Measurements from ENCODE around the gene ROBO2.

The ROBO2 gene

DNA sequence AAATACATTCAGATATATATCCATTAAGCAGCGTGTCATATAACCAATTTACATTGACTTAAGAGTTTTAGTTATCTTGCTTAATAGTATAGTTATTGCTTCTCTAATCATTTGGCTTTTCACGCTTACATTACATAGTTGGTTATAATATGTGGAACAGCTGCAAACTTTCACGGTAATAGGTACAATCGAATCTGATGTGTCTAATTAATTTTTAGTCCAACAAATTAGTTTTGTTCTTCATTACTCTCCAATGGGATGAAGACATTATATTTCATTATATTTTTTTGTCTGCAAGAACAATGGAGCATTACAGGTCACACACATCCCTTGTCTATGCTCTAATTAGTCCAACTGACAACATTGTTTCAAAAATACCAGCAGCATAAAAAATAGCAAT, 546.3 kb downstream of the ROBO2 start:
- no peaks in the 10 kb centered on the region for H3K9me3 ChIP-seq (ENCODE audit: control insufficient read depth, low read length)
- H3K4me1 ChIP-seq: no peaks in the 10 kb centered on the region
- no peak overlapping the region for H3K4me2 ChIP-seq (ENCODE audit: low read length)
- H3K27me3 ChIP-seq (ENCODE audit: control insufficient read depth, insufficient read depth, low read length): no peaks in the 10 kb centered on the region
- H2AFZ ChIP-seq: no peak overlapping the region
- H3K79me2 ChIP-seq: no peaks in the 10 kb centered on the region
- TF ChIP-seq, protein P1, sequence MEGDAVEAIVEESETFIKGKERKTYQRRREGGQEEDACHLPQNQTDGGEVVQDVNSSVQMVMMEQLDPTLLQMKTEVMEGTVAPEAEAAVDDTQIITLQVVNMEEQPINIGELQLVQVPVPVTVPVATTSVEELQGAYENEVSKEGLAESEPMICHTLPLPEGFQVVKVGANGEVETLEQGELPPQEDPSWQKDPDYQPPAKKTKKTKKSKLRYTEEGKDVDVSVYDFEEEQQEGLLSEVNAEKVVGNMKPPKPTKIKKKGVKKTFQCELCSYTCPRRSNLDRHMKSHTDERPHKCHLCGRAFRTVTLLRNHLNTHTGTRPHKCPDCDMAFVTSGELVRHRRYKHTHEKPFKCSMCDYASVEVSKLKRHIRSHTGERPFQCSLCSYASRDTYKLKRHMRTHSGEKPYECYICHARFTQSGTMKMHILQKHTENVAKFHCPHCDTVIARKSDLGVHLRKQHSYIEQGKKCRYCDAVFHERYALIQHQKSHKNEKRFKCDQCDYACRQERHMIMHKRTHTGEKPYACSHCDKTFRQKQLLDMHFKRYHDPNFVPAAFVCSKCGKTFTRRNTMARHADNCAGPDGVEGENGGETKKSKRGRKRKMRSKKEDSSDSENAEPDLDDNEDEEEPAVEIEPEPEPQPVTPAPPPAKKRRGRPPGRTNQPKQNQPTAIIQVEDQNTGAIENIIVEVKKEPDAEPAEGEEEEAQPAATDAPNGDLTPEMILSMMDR (IDR thresholded peaks at IDR 0.05): no peak
- no peak overlapping the region for H3K9ac ChIP-seq
- H3K36me3 ChIP-seq (ENCODE audit: control insufficient read depth, insufficient read depth, low read length): no peaks in the 10 kb centered on the region
- H3K27ac ChIP-seq: no peak overlapping the region
- H3K4me3 ChIP-seq (ENCODE audit: low read depth, low read length): no peak overlapping the region

DNA sequence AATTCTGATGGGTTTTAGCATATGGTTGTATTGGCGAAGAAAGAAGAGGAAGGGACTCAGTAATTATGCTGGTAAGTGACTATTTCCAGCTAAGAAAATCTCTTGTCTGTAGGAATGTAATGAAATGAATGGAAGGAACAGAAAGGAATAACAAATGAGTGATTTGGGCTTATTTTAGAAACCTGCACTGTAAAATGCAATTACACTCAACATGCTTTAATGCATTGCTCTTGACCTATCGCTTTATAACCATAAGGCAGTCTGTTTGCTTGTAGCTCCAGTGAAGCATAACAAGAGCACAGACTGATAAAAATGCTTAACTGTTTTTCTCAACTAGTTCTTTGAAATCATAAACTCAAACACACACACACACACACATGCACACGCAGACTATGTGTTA, 549.0 kb downstream of the ROBO2 start:
- Histone ChIP-seq H3K9ac (no peak overlapping the region), H3K27me3 (ENCODE audit: control insufficient read depth, insufficient read depth, low read length) (no peaks in the 10 kb centered on the region), H3K27ac (no peak overlapping the region), H3K4me2 (ENCODE audit: low read length) (no peak overlapping the region), H3K9me3 (ENCODE audit: control insufficient read depth, low read length) (no peaks in the 10 kb centered on the region), H3K4me1 (no peaks in the 10 kb centered on the region), H3K36me3 (ENCODE audit: control insufficient read depth, insufficient read depth, low read length) (no peaks in the 10 kb centered on the region), H3K79me2 (no peaks in the 10 kb centered on the region), H2AFZ (no peak overlapping the region), H3K4me3 (ENCODE audit: low read depth, low read length) (no peak overlapping the region)
- TF ChIP-seq, protein P1 (IDR thresholded peaks at IDR 0.05): no peak

DNA sequence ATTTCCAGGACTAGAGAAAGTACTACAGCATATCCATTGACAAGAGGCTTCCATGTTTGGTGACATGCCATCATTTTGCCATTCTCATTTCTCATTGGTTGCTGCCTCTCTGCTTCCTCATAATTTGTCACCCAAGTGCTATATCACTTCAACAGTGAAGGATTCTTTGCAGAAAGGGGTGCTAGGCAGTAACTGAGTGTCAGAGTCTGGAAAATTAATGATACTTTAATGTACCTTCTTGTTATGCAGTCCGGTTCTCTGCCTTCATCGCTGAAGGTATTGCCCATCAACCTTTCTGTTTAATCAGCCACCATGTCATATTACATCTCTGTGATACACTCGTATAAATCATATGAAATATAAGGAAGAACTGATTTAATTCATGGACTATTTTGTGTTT, 550.3 kb downstream of the ROBO2 start:
- H3K9ac ChIP-seq: no peak overlapping the region
- H3K79me2 ChIP-seq: no peaks in the 10 kb centered on the region
- H3K4me2 ChIP-seq (ENCODE audit: low read length): no peak overlapping the region
- H3K9me3 ChIP-seq (ENCODE audit: control insufficient read depth, low read length): no peaks in the 10 kb centered on the region
- H3K4me3 ChIP-seq (ENCODE audit: low read depth, low read length): no peak overlapping the region
- H3K4me1 ChIP-seq: no peaks in the 10 kb centered on the region
- no peak overlapping the region for H2AFZ ChIP-seq
- TF ChIP-seq, protein P1 (IDR thresholded peaks at IDR 0.05): no peak
- no peaks in the 10 kb centered on the region for H3K36me3 ChIP-seq (ENCODE audit: control insufficient read depth, insufficient read depth, low read length)
- H3K27me3 ChIP-seq (ENCODE audit: control insufficient read depth, insufficient read depth, low read length): no peaks in the 10 kb centered on the region
- H3K27ac ChIP-seq: no peak overlapping the region

DNA sequence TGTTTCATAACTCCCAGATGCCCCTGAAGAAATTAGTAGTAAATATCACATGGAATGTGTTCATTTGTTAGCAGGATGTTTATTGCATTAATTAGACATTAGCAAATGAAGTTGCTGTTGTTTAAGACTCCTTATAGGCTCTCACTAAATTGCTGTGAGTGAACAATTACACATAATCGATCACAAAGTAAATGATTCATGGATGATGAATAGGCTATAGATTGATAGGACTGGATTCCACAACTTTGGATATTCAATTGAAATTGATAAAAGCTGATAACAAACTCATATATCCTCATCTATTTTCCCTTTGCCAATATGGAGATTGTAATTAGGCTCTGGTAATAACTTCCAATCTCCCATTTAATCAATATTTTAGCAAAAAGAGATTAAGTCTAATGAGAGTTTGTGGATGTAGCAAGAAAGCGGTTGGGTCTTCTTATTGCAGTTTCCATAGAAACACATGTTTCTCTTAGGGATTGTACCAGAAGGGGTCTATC, 555.5 kb downstream of the ROBO2 start:
- TF ChIP-seq, protein P1 (IDR thresholded peaks at IDR 0.05): no peak
- H3K27ac ChIP-seq: no peak overlapping the region
- no peak overlapping the region for H2AFZ ChIP-seq
- no peaks in the 10 kb centered on the region for H3K27me3 ChIP-seq (ENCODE audit: control insufficient read depth, insufficient read depth, low read length)
- H3K4me2 ChIP-seq (ENCODE audit: low read length): no peak overlapping the region
- H3K36me3 ChIP-seq (ENCODE audit: control insufficient read depth, insufficient read depth, low read length): no peaks in the 10 kb centered on the region
- no peaks in the 10 kb centered on the region for H3K9me3 ChIP-seq (ENCODE audit: control insufficient read depth, low read length)
- no peaks in the 10 kb centered on the region for H3K4me1 ChIP-seq
- H3K9ac ChIP-seq: no peak overlapping the region
- no peaks in the 10 kb centered on the region for H3K79me2 ChIP-seq
- H3K4me3 ChIP-seq (ENCODE audit: low read depth, low read length): no peak overlapping the region

DNA sequence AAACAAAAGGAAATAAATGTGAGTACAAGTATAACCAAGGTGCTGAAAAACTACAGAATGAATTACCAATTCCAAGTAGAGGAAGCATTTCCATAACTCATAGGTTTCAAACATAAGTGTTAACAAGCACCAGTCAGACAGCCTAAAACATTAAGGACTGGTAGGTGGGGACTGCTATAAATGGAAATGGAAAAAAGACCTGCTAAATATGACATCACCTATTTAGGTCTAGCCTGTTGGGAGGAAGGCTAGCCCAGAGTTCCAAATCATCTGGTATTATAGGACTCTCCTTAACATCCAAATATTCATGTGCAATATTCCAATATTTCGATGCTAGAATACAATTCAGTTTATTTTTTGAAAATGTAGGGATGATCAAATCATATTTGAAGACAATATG, 560.0 kb downstream of the ROBO2 start:
- H3K36me3 ChIP-seq (ENCODE audit: control insufficient read depth, insufficient read depth, low read length): no peaks in the 10 kb centered on the region
- TF ChIP-seq, protein P1 (IDR thresholded peaks at IDR 0.05): no peak

More for the DNA sequence above, 560.0 kb downstream of the ROBO2 start:
- H3K9me3 ChIP-seq (ENCODE audit: control insufficient read depth, low read length): no peaks in the 10 kb centered on the region
- H3K4me2 ChIP-seq (ENCODE audit: low read length): no peak overlapping the region
- no peak overlapping the region for H3K27ac ChIP-seq
- no peaks in the 10 kb centered on the region for H3K79me2 ChIP-seq
- no peak overlapping the region for H3K4me3 ChIP-seq (ENCODE audit: low read depth, low read length)
- H3K4me1 ChIP-seq: no peaks in the 10 kb centered on the region
- no peaks in the 10 kb centered on the region for H3K27me3 ChIP-seq (ENCODE audit: control insufficient read depth, insufficient read depth, low read length)
- H2AFZ ChIP-seq: no peak overlapping the region
- no peak overlapping the region for H3K9ac ChIP-seq
